Esophagus (tissue), 2 donors: Measurements from ENCODE around the gene MPHOSPH9. TPM values are rescaled to one million over a fixed set of nuclear protein-coding genes. Genes with fewer than 3 reads are reported as not detected.

ENCODE experiments used
- H3K27ac ChIP-seq, 2 donors: one replicate each; pipeline ENCODE4 v1.5.1; 2013; ENCODE audit warnings: low read depth in 2 of 2, mild to moderate bottlenecking in 2 of 2, inconsistent platforms in 1 of 2, low read length in 1 of 2, moderate library complexity in 1 of 2
- H3K27me3 ChIP-seq, 2 donors: one replicate each; pipeline ENCODE4 v1.6.1; 2013; ENCODE audit warnings: low read length in 2 of 2, control low read depth in 1 of 2, mild to moderate bottlenecking in 1 of 2; ENCODE audit not compliant: insufficient read depth in 2 of 2, control insufficient read depth in 1 of 2
- H3K36me3 ChIP-seq, 2 donors: one replicate each; pipeline ENCODE4 v1.6.1; 2013; ENCODE audit warnings: low read length in 1 of 2; ENCODE audit not compliant: control insufficient read depth in 2 of 2, insufficient read depth in 2 of 2
- H3K4me1 ChIP-seq, 2 donors: one replicate each; pipeline ENCODE4 v1.6.1; 2013; ENCODE audit warnings: low read length in 1 of 2; ENCODE audit not compliant: control insufficient read depth in 2 of 2, insufficient read depth in 2 of 2
- H3K4me3 ChIP-seq, 2 donors: one replicate each; pipeline ENCODE4 v1.5.1; 2013; ENCODE audit warnings: low read length in 2 of 2, mild to moderate bottlenecking in 2 of 2, low read depth in 1 of 2, moderate library complexity in 1 of 2
- H3K9me3 ChIP-seq, 2 donors: one replicate each; pipeline ENCODE4 v1.6.1; 2013; ENCODE audit warnings: mild to moderate bottlenecking in 2 of 2, low read depth in 1 of 2, low read length in 1 of 2, moderate library complexity in 1 of 2; ENCODE audit not compliant: control insufficient read depth in 2 of 2, insufficient read depth in 1 of 2
- WGBS, 2 donors: extraction: QIAGEN DNeasy Blood & Tissue Kit; methylation state at CpG; one replicate each; pipeline ENCODE4 v1.1.7; 2013; 5-methylcytosine and 5-hydroxymethylcytosine counted together
- polyA plus RNA-seq, 2 donors: library from polyadenylated mRNA; stranded (reverse); fragments of 200-250 nt; gene quantifications; one replicate each; pipeline ENCODE4 v1.2.3, GENCODE V29; 2013
- donor health status: healthy with polysubstance abuse.
- donor health status: Bipolar disorder and iron deficiency.

Gene MPHOSPH9
- polyA plus RNA-seq, 2 donors = 3.9 to 4.0 TPM

- no peak overlapping the region for H3K27ac ChIP-seq
- peaks cover 0 to 3% of the 10 kb centered on the region in 2 donors for H3K4me1 ChIP-seq
- 76 to 83% methylated on average over 5 of the region's 5 CpGs for WGBS, 2 donors
- no peak overlapping the region for H3K4me3 ChIP-seq
- H3K27me3 ChIP-seq = no peaks in the 10 kb centered on the region
- H3K36me3 ChIP-seq = no peaks in the 10 kb centered on the region
- no peaks in the 10 kb centered on the region for H3K9me3 ChIP-seq
These were observed 84.3 kb downstream of the MPHOSPH9 start for GRCh38 chr12:123148655-123149054.

- WGBS, 2 donors = 78 to 86% methylated on average over 9 of the region's 9 CpGs
- H3K27ac ChIP-seq = no peak overlapping the region
- no peaks in the 10 kb centered on the region for H3K27me3 ChIP-seq
- H3K4me1 ChIP-seq = peaks cover 0 to 6% of the 10 kb centered on the region in 2 donors
- no peak overlapping the region for H3K4me3 ChIP-seq
- H3K36me3 ChIP-seq = no peaks in the 10 kb centered on the region
- no peaks in the 10 kb centered on the region for H3K9me3 ChIP-seq
These were observed 84.7 kb downstream of the MPHOSPH9 start for GRCh38 chr12:123148223-123148622.

GRCh38 chr12:123145211-123145610 lies 87.7 kb downstream of the MPHOSPH9 start:
- Histone ChIP-seq H3K9me3 (no peaks in the 10 kb centered on the region), H3K4me3 (no peak overlapping the region), H3K36me3 (no peaks in the 10 kb centered on the region), H3K27ac (peak overlapping the region in 1 of 2 donors; percentile 6), H3K4me1 (peaks cover 13 to 17% of the 10 kb centered on the region in 2 donors), H3K27me3 (no peaks in the 10 kb centered on the region)
- WGBS, 2 donors = 85 to 93% methylated on average over 2 of the region's 2 CpGs

DNA sequence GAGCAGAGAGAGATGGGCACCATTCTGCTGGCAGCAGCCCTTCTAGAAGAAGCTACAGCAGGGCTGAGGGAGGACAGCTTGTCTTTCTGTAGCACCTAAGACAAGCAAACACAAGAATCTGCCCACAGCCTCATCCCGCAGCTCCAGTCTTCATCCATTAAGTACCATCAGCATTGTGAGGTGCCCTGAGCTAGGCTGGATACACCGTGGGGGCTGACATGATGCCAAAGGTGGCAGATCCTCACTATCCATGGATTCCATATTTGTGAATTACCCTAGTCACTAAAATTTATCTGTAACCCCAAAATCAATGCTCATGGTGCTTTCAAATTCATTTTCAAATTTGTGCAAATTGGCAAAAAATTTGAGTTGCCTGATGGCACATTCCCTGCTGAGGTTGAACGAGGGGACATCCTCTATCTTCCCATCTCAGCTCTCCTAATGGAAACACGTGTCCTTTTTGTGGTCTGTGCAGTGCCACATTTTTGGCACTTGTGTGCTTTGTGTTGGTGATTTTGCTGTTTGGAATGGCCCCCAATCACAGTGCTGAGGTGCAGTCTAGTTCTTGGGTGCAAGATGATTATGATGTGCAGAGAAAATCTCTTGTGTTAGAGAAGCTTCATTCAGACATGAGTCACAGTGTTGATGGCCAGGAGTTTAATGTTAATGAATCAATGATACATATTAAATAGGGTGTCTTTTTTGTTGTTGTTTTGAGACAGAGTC lies 89.0 kb downstream of the MPHOSPH9 start:
- 83 to 86% methylated on average over 4 of the region's 4 CpGs for WGBS, 2 donors
- Histone ChIP-seq H3K4me1 (peaks cover 13 to 19% of the 10 kb centered on the region in 2 donors), H3K36me3 (no peaks in the 10 kb centered on the region), H3K27ac (peak overlapping the region; percentile 36 to 69), H3K4me3 (no peak overlapping the region), H3K27me3 (no peaks in the 10 kb centered on the region), H3K9me3 (no peaks in the 10 kb centered on the region)

- peaks cover 13 to 19% of the 10 kb centered on the region in 2 donors for H3K4me1 ChIP-seq
- H3K27me3 ChIP-seq = no peaks in the 10 kb centered on the region
- no peak overlapping the region for H3K4me3 ChIP-seq
- 65 to 67% methylated on average over 11 of the region's 11 CpGs for WGBS, 2 donors
- H3K36me3 ChIP-seq = no peaks in the 10 kb centered on the region
- no peaks in the 10 kb centered on the region for H3K9me3 ChIP-seq
- peak overlapping the region; percentile 49 to 69 for H3K27ac ChIP-seq
These were observed 89.8 kb downstream of the MPHOSPH9 start for GRCh38 chr12:123142921-123143735.

GRCh38 chr12:123142518-123142840 lies 90.5 kb downstream of the MPHOSPH9 start:
- 69 to 70% methylated on average over 5 of the region's 5 CpGs for WGBS, 2 donors
- Histone ChIP-seq H3K36me3 (no peaks in the 10 kb centered on the region), H3K4me1 (peaks cover 13 to 19% of the 10 kb centered on the region in 2 donors), H3K4me3 (no peak overlapping the region), H3K9me3 (no peaks in the 10 kb centered on the region), H3K27me3 (no peaks in the 10 kb centered on the region), H3K27ac (peak overlapping the region; percentile 75 to 78)

- Histone ChIP-seq H3K36me3 (no peaks in the 10 kb centered on the region), H3K27ac (peak overlapping the region; percentile 78 to 89), H3K9me3 (no peaks in the 10 kb centered on the region), H3K4me3 (peak overlapping the region in 1 of 2 donors; percentile 9), H3K27me3 (no peaks in the 10 kb centered on the region), H3K4me1 (peaks cover 13 to 19% of the 10 kb centered on the region in 2 donors)
- WGBS, 2 donors = 42 to 48% methylated on average over 15 of the region's 15 CpGs
These were observed 91.1 kb downstream of the MPHOSPH9 start for GRCh38 chr12:123141615-123142517.

DNA sequence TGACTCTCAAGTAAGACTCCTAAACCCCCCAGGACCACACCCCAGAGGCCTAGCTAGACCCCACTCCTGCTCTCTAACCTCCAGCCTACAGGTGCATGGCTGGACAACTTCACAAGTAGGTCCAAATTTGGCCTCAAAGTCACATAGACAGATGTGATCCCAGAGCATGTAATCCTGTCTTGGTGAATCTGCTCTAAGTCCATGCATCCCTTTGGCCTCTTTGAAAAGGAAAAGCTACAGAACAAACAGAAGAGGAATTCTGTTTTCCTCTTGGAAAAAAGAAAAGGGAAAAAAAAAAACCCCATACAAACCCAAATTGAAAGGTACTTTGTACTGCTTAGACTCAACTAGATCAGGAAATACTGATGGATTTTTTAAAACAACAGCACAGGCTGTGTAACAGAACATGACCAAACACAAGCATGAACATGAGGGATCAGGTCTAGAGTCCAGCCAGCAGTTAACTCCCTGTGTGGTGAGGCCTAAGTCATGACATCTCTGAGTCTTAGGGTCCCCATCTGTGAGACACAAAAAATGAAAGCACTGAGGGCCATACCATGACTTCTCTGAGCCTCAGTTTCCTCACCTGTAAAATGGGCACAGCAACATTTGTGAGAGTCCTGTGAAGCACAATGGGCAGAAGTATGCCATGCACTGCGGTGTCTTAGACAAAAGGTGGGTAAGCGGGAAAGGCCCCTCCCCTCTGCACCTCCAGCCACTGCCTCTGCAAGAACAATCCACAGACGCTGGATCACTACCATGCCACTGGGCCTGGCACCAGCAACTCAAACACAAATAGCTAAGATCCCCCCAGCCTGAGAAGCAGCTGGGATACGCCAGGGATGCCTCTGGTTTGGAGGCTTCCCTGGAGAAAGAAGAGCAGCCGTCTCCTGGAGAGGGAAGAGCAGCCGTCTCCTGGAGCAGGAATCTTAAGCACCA lies 92.0 kb downstream of the MPHOSPH9 start:
- WGBS, 2 donors = 69 to 84% methylated on average over 6 of the region's 6 CpGs
- H3K4me1 ChIP-seq = peaks cover 13 to 19% of the 10 kb centered on the region in 2 donors
- peak overlapping the region; percentile 78 to 89 for H3K27ac ChIP-seq

More for the DNA sequence above, 92.0 kb downstream of the MPHOSPH9 start:
- Histone ChIP-seq H3K36me3 (no peaks in the 10 kb centered on the region), H3K4me3 (peak overlapping the region in 1 of 2 donors; percentile 9), H3K27me3 (no peaks in the 10 kb centered on the region), H3K9me3 (no peaks in the 10 kb centered on the region)
